CD4-positive, alpha-beta T cell treated with Interleukin-15 for 4 hours (primary cell): Measurements from ENCODE around the gene CD84.
A peak's percentile ranks its signal among the peaks of the same experiment; 100 is the strongest.
"Not testable (repeated sequence)": the region's sequence is repeated elsewhere in the genome, so short reads cannot be mapped to it uniquely, and the experiment has no call there.

Experiments used
- DNase-seq: peaks from one replicate; pipeline ENCODE4 v3.0.0-alpha.2; 2020; ENCODE audit warnings: low spot score

CD84 gene

DNA sequence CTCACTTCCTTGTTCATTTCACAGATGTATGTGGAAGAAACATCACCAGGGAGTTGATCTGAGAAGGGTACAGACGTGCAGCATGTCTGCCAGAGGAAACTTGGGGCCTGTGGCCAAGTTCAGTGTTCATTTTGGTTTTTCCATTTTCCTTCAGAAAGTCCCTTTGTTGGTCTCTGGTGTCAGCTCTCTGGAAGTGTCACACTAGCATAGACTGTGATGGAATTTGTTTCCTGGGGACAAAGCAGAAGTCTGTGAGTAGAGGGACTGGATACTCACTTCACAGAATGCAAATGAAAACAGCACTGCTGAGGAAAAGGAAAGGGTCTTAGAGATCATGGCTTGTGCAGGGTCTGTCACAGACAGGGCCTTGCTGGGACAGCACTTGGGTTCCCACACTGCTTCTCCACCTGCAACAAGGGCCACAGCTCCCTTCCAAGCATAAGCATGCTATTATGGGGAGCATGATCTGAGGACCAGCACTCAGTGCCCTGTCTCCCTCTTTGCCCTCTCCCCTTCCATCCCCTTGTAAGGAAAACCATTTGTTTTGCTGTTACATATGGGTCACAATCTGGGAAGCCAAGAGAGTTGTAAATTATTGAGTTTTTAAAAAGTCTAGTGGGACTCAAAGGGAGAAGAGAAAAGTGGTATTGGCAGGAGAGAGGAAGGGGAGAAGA is 31.4 kb upstream of the CD84 start:
- no peak for DNase-seq

DNA sequence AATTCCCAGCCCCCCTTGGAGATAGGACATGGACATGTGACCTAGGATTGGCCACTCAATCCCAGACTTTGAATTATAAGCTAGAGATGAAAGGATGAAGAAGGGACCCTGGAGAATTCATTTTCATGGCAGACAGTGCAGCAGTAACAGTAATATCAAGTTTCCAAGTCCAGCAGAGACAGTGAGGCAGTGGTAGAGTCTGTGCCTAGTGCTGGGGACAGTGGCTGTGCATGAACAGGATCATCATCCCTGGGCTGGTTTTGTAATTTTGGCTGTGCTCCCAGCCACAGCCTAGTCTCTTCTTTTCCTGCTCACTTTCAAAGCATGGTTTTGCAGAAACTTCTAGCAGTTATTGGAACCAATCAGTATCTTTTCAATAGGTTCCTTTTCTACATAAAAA is 29.6 kb upstream of the CD84 start:
- DNase-seq = no peak

GRCh38 chr1:160608514-160608913 is 29.2 kb upstream of the CD84 start:
- DNase-seq = no peak

DNA sequence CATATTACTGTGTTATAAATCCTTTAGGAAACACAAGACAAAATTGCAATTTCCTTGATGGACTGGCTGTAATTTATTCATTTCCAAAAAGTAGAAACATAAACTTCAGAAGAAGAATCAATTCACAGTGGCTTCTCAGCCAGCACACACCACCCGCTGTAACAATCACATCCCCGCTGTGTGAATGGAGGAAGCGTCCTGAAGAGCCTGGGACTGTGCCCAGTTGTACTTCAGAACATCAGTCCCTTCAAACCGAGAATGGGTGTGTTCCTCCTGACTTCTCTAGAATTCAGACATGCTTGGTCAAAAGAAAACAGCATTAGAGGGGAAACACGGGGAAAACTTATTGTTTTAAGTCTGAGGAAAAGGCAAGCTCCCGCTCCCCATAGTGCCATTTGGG is 28.8 kb upstream of the CD84 start:
- no peak for DNase-seq

GRCh38 chr1:160607672-160608032 is 28.4 kb upstream of the CD84 start:
- no peak for DNase-seq

GRCh38 chr1:160607011-160607671 is 27.8 kb upstream of the CD84 start:
- DNase-seq = peak; percentile 87

GRCh38 chr1:160606611-160607010 is 27.3 kb upstream of the CD84 start:
- DNase-seq = peak; percentile 26

- DNase-seq = no peak
Measured at GRCh38 chr1:160605792-160606479, 26.6 kb upstream of the CD84 start.

DNA sequence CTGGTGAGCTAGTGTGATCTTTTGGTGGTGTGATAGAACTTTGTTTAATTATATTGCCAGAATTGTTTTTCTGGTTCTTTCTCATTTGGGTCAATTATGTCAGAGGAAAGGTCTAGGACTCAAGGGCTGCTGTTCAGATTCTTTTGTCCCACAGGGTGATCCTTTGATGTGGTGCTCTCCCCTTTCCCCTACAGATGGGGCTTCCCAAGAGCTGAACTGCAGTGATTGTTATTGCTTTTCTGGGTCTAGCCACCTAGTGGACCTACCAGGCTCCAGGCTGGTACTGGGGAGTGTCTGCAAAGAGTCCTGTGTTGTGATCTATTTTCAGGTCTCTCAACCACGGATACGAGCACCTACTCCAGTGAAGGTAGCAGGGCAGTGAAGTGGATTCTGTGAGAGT is 25.9 kb upstream of the CD84 start:
- no peak for DNase-seq

- DNase-seq = no peak
Measured at GRCh38 chr1:160597705-160598104, 18.4 kb upstream of the CD84 start.

DNA sequence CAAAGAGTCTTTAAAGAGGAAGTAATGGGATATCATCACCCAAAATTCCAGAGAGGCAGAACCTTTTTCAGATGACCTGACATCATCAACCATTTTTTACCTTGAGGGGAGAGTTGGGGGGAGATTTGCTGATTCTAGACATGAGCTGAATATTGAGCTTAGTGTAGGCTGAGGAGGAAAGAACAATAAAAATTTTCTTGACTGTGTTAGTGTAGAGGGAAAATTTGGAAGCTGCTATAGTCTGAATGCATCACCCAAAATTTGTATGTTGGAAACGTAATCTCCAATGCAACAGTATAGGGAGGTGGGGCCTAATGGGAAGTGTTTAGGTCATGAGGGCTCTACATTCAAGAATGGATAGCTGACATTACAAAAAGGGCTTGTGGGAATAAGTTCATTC is 17.8 kb upstream of the CD84 start:
- no peak for DNase-seq

GRCh38 chr1:160590488-160590887 is 11.2 kb upstream of the CD84 start:
- DNase-seq = no peak

DNA sequence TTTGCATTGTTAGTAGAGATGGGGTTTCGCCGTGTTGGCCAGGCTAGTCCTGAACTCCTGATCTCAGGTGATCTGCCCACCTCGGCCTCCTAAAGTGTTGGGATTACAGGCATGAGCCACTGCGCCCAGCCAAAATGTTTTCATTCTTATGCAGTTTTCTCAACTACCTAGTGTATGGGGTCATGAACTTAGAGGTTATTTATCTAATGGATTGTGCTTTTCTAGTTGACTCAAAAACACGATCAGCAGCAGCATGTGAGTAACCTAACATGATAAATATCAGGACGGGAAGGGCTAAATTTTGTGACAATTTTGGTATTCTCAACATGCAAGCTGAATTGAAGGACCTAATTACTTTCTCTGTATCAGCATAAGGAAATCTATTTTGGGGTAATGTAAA is 9.2 kb upstream of the CD84 start:
- no peak for DNase-seq

DNA sequence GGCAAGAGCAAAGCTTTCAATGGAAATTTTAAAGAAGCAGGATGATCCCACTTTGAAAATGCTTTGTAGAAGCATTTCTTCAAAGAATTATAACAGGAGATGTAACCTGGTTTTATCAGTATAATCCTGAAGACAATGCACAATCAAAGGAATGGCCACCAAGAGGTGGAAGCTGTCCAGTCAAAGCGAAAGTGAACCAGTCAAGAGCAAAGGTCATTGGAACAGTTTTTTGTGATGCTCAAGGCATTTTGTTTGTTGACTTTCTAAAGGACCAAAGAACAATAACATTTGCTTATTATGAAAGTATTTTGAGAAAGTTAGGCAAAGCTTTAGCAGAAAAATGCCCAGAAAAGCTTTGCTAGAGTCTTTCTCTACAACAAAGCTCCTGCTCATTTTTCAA is 5.5 kb upstream of the CD84 start:
- no peak for DNase-seq

GRCh38 chr1:160582976-160583375 is 3.7 kb upstream of the CD84 start:
- DNase-seq = not testable (repeated sequence)

GRCh38 chr1:160581961-160582360 is 2.7 kb upstream of the CD84 start:
- DNase-seq = no peak

- no peak for DNase-seq
Measured at GRCh38 chr1:160580221-160580812, 1.0 kb upstream of the CD84 start.

GRCh38 chr1:160578525-160579191 is 638 bp downstream of the CD84 start:
- DNase-seq = no peak

DNA sequence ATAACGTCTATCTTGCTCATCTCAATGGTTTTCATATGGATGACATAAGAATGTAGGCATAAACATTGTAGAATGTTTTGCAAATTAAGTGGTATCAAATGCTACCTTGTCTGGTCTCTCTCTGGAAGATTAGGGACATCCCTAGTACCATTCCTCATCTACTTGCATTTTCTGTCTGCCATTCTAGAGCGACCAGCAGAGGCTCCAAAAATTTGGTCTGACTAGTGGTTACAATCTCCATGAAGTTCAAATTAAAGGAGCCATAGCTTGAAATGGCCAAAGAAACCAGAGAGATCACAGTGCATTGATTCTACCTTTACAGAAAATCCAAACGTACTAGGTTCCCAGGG is 1.1 kb downstream of the CD84 start:
- no peak for DNase-seq

DNA sequence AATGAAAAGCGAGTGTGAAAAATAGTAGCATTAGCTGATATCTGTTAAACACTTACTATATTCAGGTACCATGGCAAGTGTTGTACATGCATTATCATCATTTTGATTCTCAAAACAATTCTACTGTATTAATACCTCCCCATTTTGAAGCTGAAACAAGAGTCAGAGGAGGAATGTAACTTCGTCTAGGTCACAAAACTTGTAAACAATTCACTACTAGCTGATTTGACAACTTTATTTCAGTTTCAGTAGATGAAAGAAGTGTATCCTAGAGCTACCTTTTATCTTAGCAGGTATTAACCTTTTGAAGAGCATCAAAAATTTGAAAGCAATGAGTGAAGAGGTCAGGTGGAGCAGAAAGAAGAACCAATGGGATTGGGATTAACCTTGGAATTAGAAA is 1.6 kb downstream of the CD84 start:
- no peak for DNase-seq

DNA sequence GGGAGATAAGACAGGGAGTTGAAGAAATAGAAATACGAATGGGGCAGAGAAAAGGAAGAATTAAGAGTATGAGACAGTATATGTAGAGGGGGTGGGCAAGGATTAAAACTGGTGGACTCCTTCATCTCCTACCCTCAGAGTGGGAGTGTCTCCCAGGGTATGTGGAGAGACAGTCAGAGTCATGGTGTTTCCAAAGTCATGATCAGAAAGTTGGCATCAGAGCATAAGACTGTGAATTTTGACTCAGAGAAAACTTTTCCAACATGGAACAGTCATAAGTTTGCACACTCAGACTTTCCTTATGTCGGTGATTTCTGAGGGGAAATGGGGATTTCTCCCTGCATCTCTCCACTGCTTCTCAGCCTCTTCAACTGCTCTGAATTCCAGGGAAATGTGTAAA is 2.4 kb downstream of the CD84 start:
- no peak for DNase-seq

DNA sequence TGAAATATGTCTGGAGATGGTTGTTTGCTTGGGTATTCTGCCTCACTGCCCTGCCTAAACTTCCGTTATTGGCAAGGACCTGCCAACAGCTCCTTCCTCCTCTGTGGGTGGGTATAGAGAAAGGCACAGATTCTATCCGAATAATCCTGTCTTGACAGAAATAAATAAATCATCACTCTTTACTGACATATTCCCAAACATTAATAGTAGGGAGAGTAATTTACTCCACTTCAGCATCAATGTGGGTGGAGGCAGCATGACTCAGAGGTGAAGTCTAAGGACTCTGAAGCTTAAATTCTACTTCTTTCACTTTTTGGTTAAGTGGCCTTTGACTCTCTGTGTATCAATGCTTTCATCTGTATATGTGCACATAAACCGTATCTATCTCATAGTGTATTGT is 2.9 kb downstream of the CD84 start:
- DNase-seq = peak; percentile 54
